Ecto neural progenitor cell (in vitro differentiated cells): ENCODE data around the gene TRIM23.

Experiments used
- DNase-seq: peaks from one replicate; pipeline ENCODE4 v3.0.0-alpha.2; 2018; ENCODE audit warnings: low spot score

TRIM23 gene

DNA sequence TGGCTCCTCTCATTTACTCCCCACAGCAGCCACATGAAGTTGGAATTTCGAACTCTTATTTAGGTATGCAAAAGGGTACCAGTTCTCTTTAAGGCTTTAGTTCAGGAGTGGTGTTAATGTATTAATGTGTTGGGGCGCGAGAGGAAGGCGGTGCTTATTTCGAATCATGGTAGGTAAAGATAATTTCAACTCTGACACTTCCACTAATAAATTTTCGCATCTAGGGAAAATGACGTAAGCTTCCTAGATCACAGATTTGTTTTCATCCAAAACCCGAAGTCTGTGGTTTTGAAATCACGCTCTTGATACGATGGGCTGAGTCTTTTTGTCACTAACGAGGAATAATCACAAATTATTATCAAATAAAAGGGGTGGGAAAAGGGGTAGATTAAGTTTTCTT lies 60.4 kb downstream of the TRIM23 start:
- no peak for DNase-seq

DNA sequence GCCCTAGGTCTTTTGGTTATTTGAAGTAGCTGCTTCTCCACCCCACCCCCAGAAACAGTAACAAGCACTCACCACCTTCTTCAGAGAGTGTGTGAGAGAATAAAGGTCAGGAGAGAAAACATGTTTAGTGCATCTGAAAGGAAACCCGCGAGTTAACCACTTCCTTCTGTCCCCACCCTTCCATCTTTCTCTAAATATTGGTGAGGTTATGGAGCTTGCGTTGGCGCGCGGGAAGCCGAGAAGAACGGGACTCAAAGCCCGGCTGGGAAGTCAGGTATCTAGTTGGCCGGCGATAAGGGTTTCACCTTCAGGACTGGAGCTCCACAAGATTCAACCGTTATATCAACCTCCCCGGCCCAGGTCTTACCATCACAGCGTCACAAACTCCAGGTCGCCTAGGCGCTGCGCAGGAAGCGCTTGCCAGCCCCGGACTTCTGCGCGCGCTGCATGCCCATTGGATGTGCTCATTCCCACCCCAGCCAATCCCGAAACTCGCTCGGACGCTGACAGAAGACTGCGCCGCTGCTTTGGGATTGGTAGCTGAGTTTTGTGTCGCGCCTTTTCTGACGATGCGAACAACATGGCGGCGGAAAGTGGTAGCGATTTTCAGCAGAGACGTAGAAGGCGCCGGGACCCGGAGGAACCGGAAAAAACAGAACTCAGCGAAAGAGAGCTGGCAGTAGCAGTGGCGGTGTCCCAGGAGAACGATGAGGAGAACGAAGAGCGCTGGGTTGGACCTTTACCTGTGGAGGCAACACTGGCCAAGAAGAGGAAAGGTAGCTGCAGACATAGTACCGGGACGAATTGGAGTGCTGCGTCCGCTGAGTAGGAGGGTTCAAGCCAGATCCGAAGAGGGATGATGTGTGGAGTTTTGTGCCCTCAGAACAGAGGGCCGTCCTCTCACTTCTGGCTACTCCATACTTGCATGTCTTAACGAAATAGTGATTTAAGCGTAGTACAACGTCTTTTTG lies 61.1 kb downstream of the TRIM23 start, which contains the start of the genes CENPK and PPWD1:
CENPK (minus strand) TSS at position 438 of the 971 bp plus-strand sequence. CDS start 8,261 bp downstream, outside the sequence.
PPWD1 (plus strand) TSS at position 566 of the 971 bp plus-strand sequence; CDS start at position 581, 15 bp downstream.
- DNase-seq = peak; percentile 97

DNA sequence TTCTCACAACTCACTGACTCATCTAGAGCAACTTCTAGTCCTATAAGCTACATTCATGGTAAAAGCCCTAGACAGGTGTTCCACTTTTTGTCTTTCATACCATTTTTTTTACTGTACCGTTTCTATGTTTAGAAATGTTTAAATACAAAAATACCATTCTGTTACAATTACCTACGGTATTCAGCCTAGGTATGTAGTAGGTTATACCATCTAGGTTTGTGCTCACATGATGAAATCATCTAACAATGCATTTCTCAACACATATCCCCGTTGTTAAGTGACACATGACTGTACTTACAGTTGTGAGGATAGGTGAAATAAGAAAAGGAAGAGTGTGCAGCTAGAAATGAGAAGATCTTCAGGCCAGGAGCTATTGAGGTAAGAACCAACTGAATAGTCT lies 67.4 kb downstream of the TRIM23 start:
- no peak for DNase-seq

DNA sequence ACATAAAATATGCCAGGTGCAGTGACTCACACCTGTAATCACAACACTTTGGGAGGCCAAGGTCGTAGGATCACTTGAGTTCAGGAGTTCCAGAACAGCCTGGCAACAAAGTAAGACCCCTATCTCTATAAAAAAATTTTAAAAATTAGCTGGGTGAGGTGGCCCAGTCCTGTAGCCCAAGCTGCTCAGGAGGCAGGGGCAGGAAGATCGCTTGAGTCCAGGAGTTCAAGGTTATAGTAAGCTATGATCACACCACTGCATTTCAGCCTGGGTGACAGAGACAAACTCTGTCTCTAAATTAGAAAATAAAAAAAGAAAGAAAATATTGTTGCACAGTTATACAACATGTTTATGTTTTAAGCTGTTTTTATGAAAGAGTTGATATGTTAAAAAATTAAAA lies 68.0 kb downstream of the TRIM23 start:
- DNase-seq = no peak

DNA sequence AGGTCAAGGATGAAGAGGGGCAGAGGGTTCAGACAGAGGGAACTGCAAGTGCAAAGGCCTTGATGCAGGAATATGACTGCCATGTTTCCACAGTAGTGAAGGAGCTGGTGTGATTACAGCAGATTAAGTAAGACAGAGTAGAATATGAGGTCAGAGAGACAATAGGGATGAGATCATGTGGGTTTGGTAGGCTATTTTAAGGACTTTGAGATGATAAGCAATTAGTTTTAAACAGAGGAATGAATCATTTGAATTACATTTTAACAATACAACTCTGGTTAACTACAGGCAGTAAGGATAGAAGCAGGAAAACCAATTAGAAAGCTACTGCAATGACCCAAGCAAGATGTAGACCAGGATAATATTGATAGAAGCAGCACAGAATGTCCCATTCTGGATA lies 68.8 kb downstream of the TRIM23 start:
- DNase-seq = no peak

DNA sequence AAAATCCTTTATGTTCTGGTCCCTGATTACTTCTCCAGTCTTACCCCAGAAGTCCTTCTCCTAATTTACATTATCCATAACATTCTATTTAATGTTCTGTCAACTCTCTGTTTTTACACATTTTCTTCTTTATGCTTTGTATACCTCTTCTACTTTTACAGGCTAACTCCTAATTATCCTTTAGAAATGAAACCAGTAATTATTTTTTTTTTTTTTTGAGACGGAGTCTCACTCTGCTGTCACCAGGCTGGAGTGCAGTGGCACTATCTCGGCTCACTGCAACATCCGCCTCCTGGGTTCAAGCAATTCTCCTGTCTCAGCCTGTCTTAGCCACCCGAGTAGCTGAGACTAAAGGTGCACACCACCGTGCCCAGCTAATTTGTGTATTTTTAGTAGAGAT lies 70.2 kb downstream of the TRIM23 start:
- DNase-seq = no peak

DNA sequence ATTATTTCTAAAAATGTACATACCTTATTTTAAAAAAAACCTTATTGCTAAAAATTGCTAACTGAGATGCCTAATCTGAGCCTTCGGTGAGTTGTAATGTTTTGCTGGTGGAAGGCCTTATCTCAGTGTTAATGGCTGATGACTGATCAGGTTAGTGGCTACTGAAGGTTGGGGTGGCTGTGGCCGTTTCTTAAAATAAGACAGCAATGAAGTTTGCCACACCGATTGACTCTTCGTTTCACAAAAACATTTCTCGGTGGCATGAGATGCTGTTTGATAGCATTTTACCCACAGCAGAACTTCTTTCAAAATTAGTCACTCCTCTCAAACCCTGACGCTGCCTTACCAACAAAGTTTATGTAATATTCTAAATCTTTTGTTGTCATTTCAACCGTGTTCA lies 75.9 kb downstream of the TRIM23 start:
- DNase-seq = no peak

DNA sequence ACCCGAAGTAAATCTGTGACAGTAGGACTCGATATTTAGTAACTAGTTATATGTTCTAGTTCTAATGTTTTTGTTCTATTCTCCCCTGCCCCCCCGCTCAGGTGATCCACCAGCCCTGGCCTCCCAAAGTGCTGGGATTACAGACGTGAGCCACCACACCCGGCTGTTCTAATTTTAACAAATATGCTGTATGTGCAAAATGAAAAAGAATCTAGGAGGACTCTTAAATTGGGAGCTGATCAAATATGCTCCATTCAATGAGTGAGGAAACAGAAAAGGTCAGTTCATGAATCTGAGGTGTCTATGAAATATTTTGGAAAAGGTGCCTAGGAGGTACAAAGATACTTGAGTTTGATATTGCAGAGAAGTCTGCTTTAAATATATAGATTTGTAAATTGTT lies 78.0 kb downstream of the TRIM23 start:
- no peak for DNase-seq

DNA sequence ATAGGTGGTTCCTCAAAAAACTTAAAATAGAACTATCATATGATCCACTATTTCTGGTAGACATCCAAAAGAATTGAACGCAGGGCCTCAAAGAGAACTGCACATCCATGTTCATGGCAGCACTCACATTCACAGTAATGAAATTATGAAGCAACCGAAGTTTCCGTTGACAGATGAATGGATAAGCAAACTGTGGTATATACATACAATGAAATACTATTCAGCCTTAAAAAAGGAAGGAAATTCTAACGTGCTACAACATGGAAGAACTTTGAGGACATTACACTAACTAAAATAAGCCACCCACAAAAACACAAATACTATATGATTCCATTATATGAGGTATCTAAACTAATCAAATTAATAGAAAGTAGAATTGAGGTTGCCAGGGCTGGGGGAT lies 79.7 kb downstream of the TRIM23 start:
- no peak for DNase-seq

DNA sequence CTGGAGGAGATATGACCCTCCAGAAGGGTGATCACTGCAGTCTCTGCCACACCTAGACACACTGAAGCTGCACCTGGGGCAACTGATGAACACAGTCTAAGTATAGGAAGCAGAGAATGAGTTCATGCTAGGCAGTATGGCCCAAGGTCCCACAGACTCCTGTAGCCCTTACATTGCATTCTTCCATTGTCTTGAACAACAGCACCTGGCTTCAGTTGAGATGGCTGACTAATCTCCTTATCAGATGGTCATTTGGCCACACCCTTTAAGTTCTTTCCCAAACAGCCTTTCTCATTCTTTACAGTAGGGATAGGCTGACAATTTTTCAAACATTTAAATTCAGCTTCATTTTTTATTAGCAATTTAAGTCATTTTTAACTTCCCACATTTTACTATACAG lies 84.3 kb downstream of the TRIM23 start:
- DNase-seq = no peak
